ENCODE data around the gene NEFH. TPM values are rescaled to one million over a fixed set of nuclear protein-coding genes. Genes with fewer than 3 reads are reported as not detected.
"Not testable (repeated sequence)": the region's sequence is repeated elsewhere in the genome, so short reads cannot be mapped to it uniquely, and the experiment has no call there.

Gene NEFH, protein sequence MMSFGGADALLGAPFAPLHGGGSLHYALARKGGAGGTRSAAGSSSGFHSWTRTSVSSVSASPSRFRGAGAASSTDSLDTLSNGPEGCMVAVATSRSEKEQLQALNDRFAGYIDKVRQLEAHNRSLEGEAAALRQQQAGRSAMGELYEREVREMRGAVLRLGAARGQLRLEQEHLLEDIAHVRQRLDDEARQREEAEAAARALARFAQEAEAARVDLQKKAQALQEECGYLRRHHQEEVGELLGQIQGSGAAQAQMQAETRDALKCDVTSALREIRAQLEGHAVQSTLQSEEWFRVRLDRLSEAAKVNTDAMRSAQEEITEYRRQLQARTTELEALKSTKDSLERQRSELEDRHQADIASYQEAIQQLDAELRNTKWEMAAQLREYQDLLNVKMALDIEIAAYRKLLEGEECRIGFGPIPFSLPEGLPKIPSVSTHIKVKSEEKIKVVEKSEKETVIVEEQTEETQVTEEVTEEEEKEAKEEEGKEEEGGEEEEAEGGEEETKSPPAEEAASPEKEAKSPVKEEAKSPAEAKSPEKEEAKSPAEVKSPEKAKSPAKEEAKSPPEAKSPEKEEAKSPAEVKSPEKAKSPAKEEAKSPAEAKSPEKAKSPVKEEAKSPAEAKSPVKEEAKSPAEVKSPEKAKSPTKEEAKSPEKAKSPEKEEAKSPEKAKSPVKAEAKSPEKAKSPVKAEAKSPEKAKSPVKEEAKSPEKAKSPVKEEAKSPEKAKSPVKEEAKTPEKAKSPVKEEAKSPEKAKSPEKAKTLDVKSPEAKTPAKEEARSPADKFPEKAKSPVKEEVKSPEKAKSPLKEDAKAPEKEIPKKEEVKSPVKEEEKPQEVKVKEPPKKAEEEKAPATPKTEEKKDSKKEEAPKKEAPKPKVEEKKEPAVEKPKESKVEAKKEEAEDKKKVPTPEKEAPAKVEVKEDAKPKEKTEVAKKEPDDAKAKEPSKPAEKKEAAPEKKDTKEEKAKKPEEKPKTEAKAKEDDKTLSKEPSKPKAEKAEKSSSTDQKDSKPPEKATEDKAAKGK
- total RNA-seq = 1 to 10 TPM; 1.8 TPM

DNA sequence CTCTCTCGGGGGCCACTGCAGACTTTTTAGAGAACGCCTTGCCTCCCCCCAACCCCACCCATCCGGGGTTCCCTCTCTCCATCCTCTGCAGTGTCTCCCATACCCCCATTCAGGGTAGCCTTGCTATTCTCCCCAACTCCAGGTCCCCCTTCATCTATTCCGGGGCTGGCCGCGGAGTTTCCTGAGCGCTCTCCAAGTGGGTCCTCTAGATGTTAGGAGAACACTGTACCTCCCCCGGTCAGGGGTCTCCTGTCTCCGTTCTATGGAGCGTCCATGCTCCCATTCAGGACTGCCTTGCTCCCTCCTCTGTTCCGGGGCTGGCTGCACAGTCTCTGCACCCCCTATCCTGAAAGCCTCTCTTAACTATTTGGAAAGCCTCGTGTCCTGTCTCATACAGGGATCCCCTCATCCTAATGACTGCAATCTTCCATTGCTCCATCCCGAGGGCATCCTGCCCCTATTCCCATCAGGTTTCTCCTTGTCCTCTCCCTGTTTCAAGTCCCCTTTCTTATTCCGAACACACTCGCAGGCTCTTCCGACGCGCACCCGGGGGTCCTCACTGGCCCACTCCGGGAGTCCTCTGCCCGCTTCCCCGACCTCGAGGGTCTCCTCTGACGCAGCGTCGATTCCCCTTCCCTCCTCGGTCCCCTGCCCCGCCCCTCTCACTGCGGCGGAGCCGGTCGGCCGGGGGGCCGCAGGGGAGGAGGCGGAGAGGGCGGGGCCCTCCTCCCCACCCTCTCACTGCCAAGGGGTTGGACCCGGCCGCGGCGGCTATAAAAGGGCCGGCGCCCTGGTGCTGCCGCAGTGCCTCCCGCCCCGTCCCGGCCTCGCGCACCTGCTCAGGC, at the start of gene NEFH:
Gene NEFH, plus strand, starts transcription at position 802 of the 845 bp plus-strand sequence. CDS start 45 bp downstream, outside the sequence.
- POLR2A ChIA-PET = no interaction called here
- Mint-ChIP-seq H3K27me3 (peaks cover 42% of the 10 kb centered on the region), H3K36me3 (peaks cover 1% of the 10 kb centered on the region), H3K4me3 (peak within 1 kb of the TSS; percentile 42), H3K27ac (no peak within 1 kb of the TSS), H3K4me1 (peaks cover 13% of the 10 kb centered on the region), H3K9me3 (no peaks in the 10 kb centered on the region)
- ATAC-seq (ENCODE audit: low read depth) (no peak), DNase-seq (no peak)

DNA sequence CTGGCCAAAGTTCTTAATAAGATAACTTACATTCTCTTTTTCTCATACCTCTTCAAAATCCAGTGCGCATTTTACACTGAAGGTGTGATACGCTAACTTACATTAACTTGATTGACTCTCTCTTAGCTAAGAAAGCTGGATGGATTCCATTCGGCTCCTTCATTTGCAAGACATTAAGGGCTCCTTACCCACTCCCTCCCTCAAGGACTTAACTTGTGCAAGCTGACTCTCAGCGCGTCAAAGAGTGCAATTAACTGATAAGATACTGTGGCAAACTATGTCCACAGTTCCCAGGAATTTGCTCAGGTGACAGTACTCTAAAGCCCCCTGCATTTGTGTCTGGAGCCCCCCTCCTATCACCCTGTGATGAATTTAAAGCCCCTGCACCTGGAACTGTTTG, 48.0 kb upstream of the NEFH start:
- POLR2A ChIA-PET = no interaction called here
- H3K27me3 Mint-ChIP-seq = peaks cover 61% of the 10 kb centered on the region
- no peak overlapping the region for H3K27ac Mint-ChIP-seq
- no peaks in the 10 kb centered on the region for H3K36me3 Mint-ChIP-seq
- no peaks in the 10 kb centered on the region for H3K9me3 Mint-ChIP-seq
- ATAC-seq (ENCODE audit: low read depth) = no peak
- H3K4me3 Mint-ChIP-seq = no peak overlapping the region
- H3K4me1 Mint-ChIP-seq = no peaks in the 10 kb centered on the region
- no peak for DNase-seq

DNA sequence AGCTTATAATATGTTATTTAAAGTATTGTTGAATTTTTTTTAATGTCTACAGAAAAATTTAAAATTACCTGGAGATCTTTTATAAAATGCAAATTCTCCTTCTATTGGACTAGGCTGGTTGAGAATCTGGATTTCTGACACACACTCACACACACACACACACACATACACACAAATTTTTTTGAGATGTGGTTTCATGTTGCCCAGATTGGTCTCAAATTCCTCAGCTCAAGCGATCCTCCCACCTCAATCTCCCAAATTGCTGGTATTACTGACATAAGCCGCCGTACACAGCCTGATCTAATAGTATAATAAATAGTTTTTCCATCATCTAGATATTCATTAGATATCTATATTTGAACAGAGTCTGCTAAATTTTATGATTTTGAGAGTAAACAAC, 46.2 kb upstream of the NEFH start:
- POLR2A ChIA-PET = no interaction called here
- Mint-ChIP-seq H3K4me1 (no peaks in the 10 kb centered on the region), H3K36me3 (no peaks in the 10 kb centered on the region), H3K4me3 (no peak overlapping the region), H3K27me3 (peaks cover 54% of the 10 kb centered on the region), H3K9me3 (no peaks in the 10 kb centered on the region), H3K27ac (no peak overlapping the region)
- ATAC-seq (ENCODE audit: low read depth) = no peak
- no peak for DNase-seq

DNA sequence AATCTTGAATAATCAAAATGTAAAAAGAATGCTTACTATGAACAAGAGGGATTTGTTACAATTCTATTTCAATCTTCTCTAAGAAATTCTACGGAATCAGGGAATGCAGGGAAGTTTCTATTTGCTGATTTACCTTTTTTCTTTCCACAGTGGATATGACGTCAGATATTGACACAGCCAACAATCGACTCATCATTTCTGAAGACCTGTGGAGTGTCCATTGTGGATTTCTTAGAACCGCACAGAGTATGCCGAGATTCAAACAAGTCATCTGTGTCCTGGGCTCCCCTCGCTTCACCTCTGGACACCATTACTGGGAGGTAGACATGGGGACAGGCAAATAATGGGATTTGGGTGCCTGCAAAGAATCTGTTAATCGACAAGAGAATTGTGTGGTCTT, 45.7 kb upstream of the NEFH start:
- peaks cover 50% of the 10 kb centered on the region for H3K27me3 Mint-ChIP-seq

DNA sequence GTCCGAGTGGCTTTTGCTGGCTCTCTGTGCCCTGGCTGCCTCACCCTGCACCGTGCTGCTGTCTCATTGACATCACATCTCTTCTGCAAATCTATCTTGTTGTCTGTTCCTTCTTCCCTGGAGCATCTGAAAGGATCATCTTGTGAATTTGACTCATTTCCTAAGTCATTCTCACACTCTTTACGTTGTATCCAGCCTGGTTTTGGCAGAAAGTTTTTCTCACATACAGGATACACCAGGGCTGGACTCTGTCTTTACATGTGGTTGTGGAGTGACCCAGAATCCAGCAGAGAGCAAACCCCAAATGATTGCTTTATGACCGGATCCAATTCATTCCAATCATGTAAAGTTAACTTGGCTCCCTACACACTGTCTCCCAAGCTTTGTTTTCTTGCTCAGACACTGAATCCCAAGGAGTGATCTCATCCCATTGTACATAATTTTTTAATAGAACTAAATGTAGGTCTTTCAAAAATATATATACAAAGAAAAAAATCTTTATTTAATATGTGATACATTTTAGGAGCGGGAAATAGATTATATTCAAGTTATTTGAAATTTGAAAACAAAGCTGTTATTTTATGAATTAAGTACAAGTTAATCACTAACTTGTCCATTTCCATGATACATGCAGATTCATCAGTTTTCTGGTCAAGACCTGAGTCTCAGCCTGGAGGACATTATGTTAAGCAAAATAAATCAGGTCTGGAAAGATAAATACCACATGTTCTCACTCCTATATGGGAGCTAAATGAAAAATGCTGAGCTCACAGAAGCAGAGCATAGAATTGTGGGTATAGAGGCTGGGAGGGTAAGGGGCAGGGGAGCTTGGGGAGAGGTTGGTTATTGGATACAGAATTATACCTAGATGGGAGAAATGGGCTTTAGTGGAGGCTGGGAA, 44.5 kb upstream of the NEFH start:
- no peaks in the 10 kb centered on the region for H3K9me3 Mint-ChIP-seq
- no peak overlapping the region for H3K27ac Mint-ChIP-seq
- ATAC-seq (ENCODE audit: low read depth) = no peak
- no peak overlapping the region for H3K4me3 Mint-ChIP-seq
- H3K27me3 Mint-ChIP-seq = peaks cover 42% of the 10 kb centered on the region
- POLR2A ChIA-PET = no interaction called here
- no peaks in the 10 kb centered on the region for H3K36me3 Mint-ChIP-seq
- no peak for DNase-seq
- no peaks in the 10 kb centered on the region for H3K4me1 Mint-ChIP-seq

More for the DNA sequence above, 45.7 kb upstream of the NEFH start:
- DNase-seq (no peak), ATAC-seq (ENCODE audit: low read depth) (no peak)
- Mint-ChIP-seq H3K4me1 (no peaks in the 10 kb centered on the region), H3K4me3 (no peak overlapping the region), H3K27ac (no peak overlapping the region), H3K9me3 (no peaks in the 10 kb centered on the region), H3K36me3 (no peaks in the 10 kb centered on the region)
- POLR2A ChIA-PET = no interaction called here

DNA sequence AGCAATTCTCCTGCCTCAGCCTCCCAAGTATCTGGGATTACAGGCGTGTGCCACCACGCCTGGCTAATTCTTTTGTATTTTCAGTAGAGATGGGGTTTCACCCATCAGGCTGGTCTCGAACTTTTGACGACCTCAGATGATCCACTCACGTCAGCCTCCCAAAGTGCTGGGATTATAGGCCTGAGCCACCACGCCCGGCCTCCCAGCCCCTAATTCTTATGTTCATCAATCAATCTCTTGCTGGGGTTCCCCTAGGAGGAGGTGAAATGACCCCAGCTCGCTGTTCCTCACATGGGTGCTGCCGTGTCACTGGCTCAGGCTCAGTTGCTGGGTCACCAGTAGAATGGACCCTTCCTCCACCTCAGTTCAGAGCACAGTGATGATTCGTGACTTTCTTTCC, 41.7 kb upstream of the NEFH start, which contains the start of gene RFPL1:
Gene RFPL1, plus strand, starts transcription at position 301 of the 400 bp plus-strand sequence.
- H3K4me1 Mint-ChIP-seq; H3K27ac Mint-ChIP-seq; POLR2A ChIA-PET; DNase-seq; ATAC-seq (ENCODE audit: low read depth); H3K9me3 Mint-ChIP-seq; H3K4me3 Mint-ChIP-seq; H3K36me3 Mint-ChIP-seq: not testable (repeated sequence)
- H3K27me3 Mint-ChIP-seq = peaks cover 34% of the 10 kb centered on the region

DNA sequence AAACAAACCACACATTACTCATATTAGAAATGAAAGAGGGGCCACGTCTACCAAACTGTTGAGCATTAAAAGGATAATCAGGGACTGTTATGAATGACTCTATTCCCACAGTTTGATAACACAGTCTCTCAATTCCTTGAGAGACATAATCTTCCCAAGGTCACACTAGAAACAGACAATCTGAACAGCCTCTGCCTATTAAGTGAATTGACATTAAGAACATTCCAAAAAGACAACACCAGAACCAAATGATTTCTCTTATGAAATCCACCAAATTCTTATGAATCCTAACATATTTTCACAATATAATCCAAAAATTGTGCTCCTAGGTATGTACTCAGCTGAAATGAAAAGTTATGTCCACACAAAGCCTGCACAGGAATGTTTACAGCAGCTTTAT, 37.0 kb upstream of the NEFH start:
- POLR2A ChIA-PET = no interaction called here
- no peak overlapping the region for H3K27ac Mint-ChIP-seq
- ATAC-seq (ENCODE audit: low read depth) = no peak

DNA sequence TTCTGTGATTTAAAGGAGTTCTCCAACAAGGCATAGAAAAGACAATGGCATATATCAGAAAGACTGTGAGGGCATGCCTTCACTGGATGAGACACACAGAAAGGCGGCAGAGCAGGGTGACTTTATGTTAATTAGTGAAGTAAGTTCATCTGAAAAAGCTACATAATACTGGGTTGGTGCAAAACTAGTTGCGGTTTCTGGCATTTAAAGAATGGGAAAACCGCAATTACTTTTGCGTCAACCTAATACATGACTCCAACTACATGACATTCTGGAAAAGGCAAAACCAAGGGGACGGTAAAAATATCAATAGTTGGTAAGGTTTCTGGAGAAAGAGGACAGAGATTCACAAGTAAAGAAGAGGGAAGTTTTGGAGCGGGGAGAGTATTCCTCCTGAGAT, 36.6 kb upstream of the NEFH start:
- no peaks in the 10 kb centered on the region for H3K9me3 Mint-ChIP-seq
- H3K4me3 Mint-ChIP-seq = no peak overlapping the region
- no peak overlapping the region for H3K27ac Mint-ChIP-seq
- no peaks in the 10 kb centered on the region for H3K4me1 Mint-ChIP-seq
- no peak for ATAC-seq (ENCODE audit: low read depth)
- H3K36me3 Mint-ChIP-seq = no peaks in the 10 kb centered on the region
- DNase-seq = no peak
- H3K27me3 Mint-ChIP-seq = peaks cover 8% of the 10 kb centered on the region
- POLR2A ChIA-PET = no interaction called here

More for the DNA sequence above, 37.0 kb upstream of the NEFH start:
- Mint-ChIP-seq H3K9me3 (no peaks in the 10 kb centered on the region), H3K4me1 (no peaks in the 10 kb centered on the region), H3K36me3 (no peaks in the 10 kb centered on the region), H3K27me3 (peaks cover 8% of the 10 kb centered on the region), H3K4me3 (no peak overlapping the region)
- DNase-seq = no peak

DNA sequence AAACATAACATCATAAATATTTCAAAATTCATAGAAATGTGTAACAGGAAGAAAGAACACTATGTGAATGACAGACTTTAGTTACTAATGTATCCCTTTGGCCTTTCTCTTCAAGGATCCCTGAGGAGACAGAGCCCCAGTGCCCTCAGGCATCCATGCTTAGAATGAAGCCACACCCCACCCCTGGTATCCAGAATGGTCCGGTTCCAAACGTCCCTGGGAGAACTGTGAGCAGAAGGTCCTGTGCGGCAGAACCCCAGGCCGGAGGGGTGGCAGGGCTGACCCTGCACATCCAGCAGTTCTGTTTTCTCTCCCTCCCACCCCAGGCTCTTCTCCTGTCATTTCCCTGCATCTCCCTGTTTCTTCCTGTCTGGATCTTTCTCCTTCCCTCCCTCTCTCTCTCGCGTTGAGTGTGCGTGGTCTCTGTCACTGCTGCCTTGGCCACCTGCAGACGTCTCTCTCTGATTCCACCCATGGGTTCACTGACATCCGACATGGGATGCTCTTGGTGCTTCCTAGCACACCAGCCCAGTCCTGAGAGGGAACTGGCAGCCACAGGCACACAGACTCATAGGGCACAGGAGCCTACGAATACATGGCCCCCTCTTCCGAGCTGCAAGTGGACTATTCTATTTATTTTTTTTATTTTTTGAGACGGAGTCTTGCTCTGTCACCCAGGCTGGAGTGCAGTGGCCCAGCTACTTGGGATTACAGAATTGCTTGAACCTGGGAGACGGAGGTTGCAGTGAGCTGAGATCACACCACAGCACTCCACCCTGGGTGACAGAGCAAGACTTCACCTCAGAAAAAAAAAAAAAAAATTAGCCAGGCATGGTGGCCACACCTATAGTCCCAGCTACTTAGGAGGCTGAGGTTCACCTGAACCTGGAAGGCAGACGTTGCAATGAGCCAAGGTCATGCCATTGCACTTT, 35.9 kb upstream of the NEFH start:
- Mint-ChIP-seq H3K27ac (no peak overlapping the region), H3K9me3 (no peaks in the 10 kb centered on the region), H3K36me3 (no peaks in the 10 kb centered on the region), H3K4me1 (no peaks in the 10 kb centered on the region), H3K4me3 (no peak overlapping the region), H3K27me3 (peaks cover 8% of the 10 kb centered on the region)
- POLR2A ChIA-PET = no interaction called here
- no peak for ATAC-seq (ENCODE audit: low read depth)
- no peak for DNase-seq

DNA sequence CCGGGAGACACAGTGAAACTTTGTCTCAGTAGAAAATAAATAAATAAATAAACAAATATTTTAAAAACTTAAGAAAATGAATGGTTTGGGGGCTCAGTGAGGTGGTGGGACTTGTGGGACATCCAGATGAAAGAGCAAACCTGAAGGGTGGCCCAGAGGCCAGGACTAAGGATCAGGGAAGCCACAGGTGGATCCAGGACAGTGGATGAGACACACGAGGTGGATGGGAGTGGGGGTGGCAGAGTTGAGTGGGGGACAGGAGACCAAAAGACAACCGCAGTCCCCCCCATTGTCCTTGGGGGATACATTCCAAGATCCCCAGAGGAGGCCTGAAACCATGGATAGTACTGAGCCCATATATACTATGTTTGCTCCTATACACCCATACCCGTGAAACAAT, 34.5 kb upstream of the NEFH start:
- Mint-ChIP-seq H3K27ac (no peak overlapping the region), H3K4me3 (no peak overlapping the region), H3K27me3 (peaks cover 8% of the 10 kb centered on the region), H3K4me1 (no peaks in the 10 kb centered on the region), H3K36me3 (no peaks in the 10 kb centered on the region), H3K9me3 (no peaks in the 10 kb centered on the region)
- POLR2A ChIA-PET = no interaction called here
- no peak for DNase-seq
- ATAC-seq (ENCODE audit: low read depth) = no peak

DNA sequence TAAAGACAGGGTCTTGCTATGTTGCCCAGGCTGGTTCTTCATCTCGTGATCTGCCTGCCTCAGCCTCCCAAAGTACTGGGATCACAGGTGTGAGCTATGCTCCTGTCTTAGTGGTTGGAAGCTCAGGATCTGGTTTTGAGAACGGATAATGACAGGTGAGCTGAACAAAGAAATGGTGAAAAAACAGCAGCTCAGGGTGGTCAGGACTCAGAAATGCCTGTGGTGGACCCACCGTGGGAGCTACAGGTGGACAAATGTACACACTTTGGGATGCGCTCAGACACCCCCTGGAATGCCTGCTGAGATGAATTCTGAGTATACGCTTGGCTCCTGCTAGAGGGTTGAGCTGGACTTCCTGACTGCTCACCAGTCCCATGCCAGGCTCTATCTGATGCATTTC, 32.1 kb upstream of the NEFH start:
- no peak for DNase-seq
- no peak overlapping the region for H3K27ac Mint-ChIP-seq
- no peaks in the 10 kb centered on the region for H3K4me1 Mint-ChIP-seq
- no peaks in the 10 kb centered on the region for H3K36me3 Mint-ChIP-seq
- ATAC-seq (ENCODE audit: low read depth) = no peak
- H3K27me3 Mint-ChIP-seq = peaks cover 2% of the 10 kb centered on the region
- H3K9me3 Mint-ChIP-seq = no peaks in the 10 kb centered on the region
- POLR2A ChIA-PET = no interaction called here
- no peak overlapping the region for H3K4me3 Mint-ChIP-seq
